Prostate gland (tissue), 2 donors: ENCODE measurements around the gene ATP12A. TPM values are rescaled to one million over a fixed set of nuclear protein-coding genes. Genes with fewer than 3 reads are reported as not detected.
"Not testable (repeated sequence)": the region's sequence is repeated elsewhere in the genome, so short reads cannot be mapped to it uniquely, and the experiment has no call there.

Source experiments
- DNase-seq: peaks from one replicate; pipeline ENCODE4 v3.0.0-alpha.2; 2019; ENCODE audit warnings: low spot score
- H3K27ac ChIP-seq, 2 donors: fragments of 200-600 bp; sonication (generic); 2 replicates each; pipeline ENCODE4 v1.5.1; 2017 to 2019
- H3K27me3 ChIP-seq: fragments of 200-600 bp; sonication (generic); replicated peaks from 2 replicates; pipeline ENCODE4 v1.5.1; 2019; ENCODE audit not compliant: insufficient read depth
- H3K36me3 ChIP-seq, 2 donors: fragments of 200-600 bp; sonication (generic); 1 replicate in 1 of 2; 2 replicates in 1 of 2; pipeline versions ENCODE4 v1.5.1 to v1.8.1; 2017 to 2019
- H3K4me1 ChIP-seq: fragments of 200-600 bp; sonication (generic); replicated peaks from 2 replicates; pipeline ENCODE4 v1.5.1; 2019
- H3K4me3 ChIP-seq, 2 donors: fragments of 200-600 bp; sonication (generic); 2 replicates each; pipeline ENCODE4 v1.5.1; 2017 to 2019
- H3K9me3 ChIP-seq: fragments of 200-600 bp; sonication (generic); 2 replicates; pipeline ENCODE4 v1.5.1; 2017
- POLR2A ChIP-seq: fragments of 450-650 bp; IDR thresholded peaks from one replicate; pipeline ENCODE4 v1.6.1; 2016; ENCODE audit warnings: antibody characterized with exemption, mild to moderate bottlenecking
- POLR2AphosphoS5 ChIP-seq: sonication (generic); formaldehyde crosslinking; IDR thresholded peaks from one replicate; pipeline ENCODE4 v1.6.1; 2017; ENCODE audit warnings: antibody characterized with exemption
- WGBS: methylation state at CpG from one replicate; pipeline ENCODE4 v1.1.5; 2018; 5-methylcytosine and 5-hydroxymethylcytosine counted together
- intact Hi-C: fragments of 100-400 bp; cut with DNase I; formaldehyde crosslinking; loops from one replicate; pipeline ENCODE4 v1.14.2; 2022
- total RNA-seq, 2 donors: library from RNA; depleted of rRNA; stranded (reverse); fragments of >200 nt; gene quantifications; one replicate each; pipeline ENCODE4 v1.1.0, GENCODE V29; 2016
- TF ChIP-seq, protein P1 (sequence below), 4 experiments: fragments of 200-600 bp in 2 of 4; fragments of 450-650 bp in 2 of 4; sonication (generic) in 2 of 4; IDR thresholded peaks; 1 replicate in 3 of 4; 2 replicates in 1 of 4; pipeline ENCODE4 v1.5.1; 2016 to 2019; ENCODE audit warnings: antibody characterized with exemption in 4 of 4, mild to moderate bottlenecking in 2 of 4, moderate library complexity in 2 of 4

The ATP12A gene
- total RNA-seq, 2 donors from 2014 or later, result 0.09 to 0.91 TPM

DNA sequence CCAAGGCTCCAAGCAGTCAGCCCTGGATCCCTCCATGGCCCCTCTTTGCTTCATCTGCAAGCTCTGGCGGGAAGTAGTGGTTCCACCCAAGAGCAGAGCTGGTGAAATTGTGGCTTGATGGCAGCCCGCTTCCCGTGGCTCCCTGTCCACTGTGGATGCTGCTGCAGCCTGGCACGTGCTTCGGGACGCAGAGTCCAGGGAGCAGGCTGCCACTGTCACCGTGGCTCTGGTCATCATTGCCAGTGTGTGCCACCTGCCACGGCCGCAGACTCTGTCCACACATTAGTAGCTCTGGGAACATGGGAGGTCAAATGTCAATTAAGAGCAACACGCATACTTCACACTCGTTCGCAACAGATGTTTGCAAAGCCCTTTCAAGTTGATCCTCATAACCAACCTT, 43.0 kb downstream of the ATP12A start:
- Histone ChIP-seq H3K27ac (no peak overlapping the region), H3K27me3 (no peaks in the 10 kb centered on the region), H3K4me1 (no peaks in the 10 kb centered on the region), H3K9me3 (no peaks in the 10 kb centered on the region), H3K4me3 (no peak overlapping the region), H3K36me3 (no peaks in the 10 kb centered on the region)
- WGBS, result 85% methylated on average over 12 of the region's 12 CpGs
- no peak for DNase-seq
- intact Hi-C loops, result no loop called here
- TF ChIP-seq POLR2AphosphoS5, result no peak
- no peak for TF ChIP-seq POLR2A
- TF ChIP-seq, protein P1, sequence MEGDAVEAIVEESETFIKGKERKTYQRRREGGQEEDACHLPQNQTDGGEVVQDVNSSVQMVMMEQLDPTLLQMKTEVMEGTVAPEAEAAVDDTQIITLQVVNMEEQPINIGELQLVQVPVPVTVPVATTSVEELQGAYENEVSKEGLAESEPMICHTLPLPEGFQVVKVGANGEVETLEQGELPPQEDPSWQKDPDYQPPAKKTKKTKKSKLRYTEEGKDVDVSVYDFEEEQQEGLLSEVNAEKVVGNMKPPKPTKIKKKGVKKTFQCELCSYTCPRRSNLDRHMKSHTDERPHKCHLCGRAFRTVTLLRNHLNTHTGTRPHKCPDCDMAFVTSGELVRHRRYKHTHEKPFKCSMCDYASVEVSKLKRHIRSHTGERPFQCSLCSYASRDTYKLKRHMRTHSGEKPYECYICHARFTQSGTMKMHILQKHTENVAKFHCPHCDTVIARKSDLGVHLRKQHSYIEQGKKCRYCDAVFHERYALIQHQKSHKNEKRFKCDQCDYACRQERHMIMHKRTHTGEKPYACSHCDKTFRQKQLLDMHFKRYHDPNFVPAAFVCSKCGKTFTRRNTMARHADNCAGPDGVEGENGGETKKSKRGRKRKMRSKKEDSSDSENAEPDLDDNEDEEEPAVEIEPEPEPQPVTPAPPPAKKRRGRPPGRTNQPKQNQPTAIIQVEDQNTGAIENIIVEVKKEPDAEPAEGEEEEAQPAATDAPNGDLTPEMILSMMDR (IDR thresholded peaks at IDR 0.05), result no peak

DNA sequence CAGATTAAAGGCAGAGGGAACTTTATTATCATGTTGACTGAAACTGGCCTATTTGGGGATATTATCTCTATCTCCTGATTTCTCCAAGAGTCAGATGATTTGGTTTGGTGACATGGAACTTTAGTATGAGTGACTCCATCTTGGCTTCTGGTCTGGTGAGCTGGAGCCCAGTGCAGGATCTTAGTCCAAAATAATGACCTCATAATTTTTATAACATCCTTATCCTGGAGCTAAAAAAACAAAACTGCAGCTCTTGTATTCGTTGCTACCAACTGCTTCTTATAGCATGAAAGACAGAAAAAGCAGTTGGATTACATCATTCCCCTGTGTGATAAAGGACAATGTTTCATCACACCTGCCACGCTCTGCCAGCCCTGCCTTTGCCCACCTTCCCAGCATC, 44.5 kb downstream of the ATP12A start:
- intact Hi-C loops, result no loop called here
- WGBS, result 27% methylated on average over 2 of the region's 2 CpGs
- DNase-seq, result no peak

DNA sequence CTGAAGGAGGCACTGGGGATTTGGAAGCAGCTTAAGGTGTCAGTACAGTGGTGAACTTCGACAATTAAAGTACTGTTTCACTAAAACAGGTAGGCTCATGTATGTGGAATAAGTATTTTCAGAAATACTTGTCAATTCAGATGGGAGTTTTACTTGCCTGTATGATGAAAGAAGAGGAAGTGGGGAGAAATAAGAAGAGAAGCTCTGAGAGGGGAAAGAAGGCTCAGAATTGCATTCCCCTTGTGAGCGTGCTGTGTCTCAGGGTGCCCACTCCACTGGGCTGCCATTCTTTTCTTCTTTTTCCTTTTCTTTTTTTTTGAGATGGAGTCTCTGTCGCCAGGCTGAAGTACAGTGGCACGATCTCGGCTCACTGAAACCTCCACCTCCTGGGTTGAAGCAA, 45.2 kb downstream of the ATP12A start:
- WGBS, result 90% methylated on average over 5 of the region's 5 CpGs

More for the DNA sequence above, 44.5 kb downstream of the ATP12A start:
- Histone ChIP-seq H3K27ac (no peak overlapping the region), H3K4me3 (no peak overlapping the region), H3K36me3 (no peaks in the 10 kb centered on the region), H3K4me1 (no peaks in the 10 kb centered on the region), H3K27me3 (no peaks in the 10 kb centered on the region), H3K9me3 (no peaks in the 10 kb centered on the region)
- TF ChIP-seq POLR2A (no peak), POLR2AphosphoS5 (peak; percentile 11)

DNA sequence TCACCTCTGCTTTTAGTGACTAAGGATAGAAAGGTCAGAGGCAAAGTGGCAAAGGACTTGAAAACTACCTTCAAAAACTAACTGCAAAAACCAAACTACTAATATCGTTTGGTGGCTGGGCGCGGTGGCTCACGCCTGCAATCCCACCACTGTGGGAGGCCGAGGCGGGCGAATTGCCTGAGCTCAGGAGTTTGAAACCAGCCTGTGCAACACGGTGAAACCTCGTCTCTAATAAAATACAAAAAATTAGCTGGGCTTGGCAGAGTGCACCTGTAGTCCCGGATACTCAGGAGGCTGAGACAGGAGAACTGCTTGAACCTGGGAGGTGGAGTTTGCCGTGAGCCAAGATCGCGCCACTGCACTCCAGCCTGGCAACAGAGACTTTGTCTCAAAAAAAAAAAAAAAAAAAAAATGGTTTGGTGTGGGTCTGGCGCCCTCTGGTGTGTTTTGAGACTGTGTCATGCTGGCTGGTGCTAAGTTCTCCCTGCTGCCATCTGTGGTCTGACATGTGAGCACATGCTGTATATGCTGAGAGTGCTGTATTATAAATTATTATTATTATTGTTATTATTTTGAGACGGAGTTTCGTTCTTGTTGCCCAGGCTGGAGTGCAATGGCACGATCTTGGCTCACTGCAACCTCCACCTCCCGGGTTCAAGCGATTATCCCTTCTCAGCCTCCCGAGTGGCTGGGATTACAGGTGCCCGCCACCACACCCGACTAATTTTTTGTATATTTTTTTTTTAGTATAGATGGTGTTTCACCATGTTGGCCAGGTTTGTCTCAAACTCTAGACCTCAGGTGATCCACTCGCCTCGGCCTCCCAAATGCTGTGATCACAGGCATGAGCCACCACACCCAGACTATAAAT, 47.8 kb downstream of the ATP12A start:
- 62% methylated on average over 24 of the region's 24 CpGs for WGBS
- TF ChIP-seq POLR2A (no peak), POLR2AphosphoS5 (peak; percentile 7)
- TF ChIP-seq, protein P1 (IDR thresholded peaks at IDR 0.05), result peak in 3 of 4 experiments; percentile 52 to 71 (median 59)
- no peaks in the 10 kb centered on the region for H3K27me3 ChIP-seq
- DNase-seq, result peak; percentile 40
- H3K4me3 ChIP-seq, result no peak overlapping the region
- H3K4me1 ChIP-seq, result no peaks in the 10 kb centered on the region
- H3K36me3 ChIP-seq, result no peaks in the 10 kb centered on the region
- H3K9me3 ChIP-seq, result no peaks in the 10 kb centered on the region
- no peak overlapping the region for H3K27ac ChIP-seq
- intact Hi-C loops, result no loop called here

More for the DNA sequence above, 45.2 kb downstream of the ATP12A start:
- H3K36me3 ChIP-seq, result no peaks in the 10 kb centered on the region
- intact Hi-C loops, result no loop called here
- H3K9me3 ChIP-seq, result no peaks in the 10 kb centered on the region
- H3K27me3 ChIP-seq, result no peaks in the 10 kb centered on the region
- TF ChIP-seq POLR2A (no peak), POLR2AphosphoS5 (no peak)
- TF ChIP-seq, protein P1 (IDR thresholded peaks at IDR 0.05), result no peak
- H3K4me1 ChIP-seq, result no peaks in the 10 kb centered on the region
- H3K4me3 ChIP-seq, result no peak overlapping the region
- DNase-seq, result no peak
- H3K27ac ChIP-seq, result no peak overlapping the region

DNA sequence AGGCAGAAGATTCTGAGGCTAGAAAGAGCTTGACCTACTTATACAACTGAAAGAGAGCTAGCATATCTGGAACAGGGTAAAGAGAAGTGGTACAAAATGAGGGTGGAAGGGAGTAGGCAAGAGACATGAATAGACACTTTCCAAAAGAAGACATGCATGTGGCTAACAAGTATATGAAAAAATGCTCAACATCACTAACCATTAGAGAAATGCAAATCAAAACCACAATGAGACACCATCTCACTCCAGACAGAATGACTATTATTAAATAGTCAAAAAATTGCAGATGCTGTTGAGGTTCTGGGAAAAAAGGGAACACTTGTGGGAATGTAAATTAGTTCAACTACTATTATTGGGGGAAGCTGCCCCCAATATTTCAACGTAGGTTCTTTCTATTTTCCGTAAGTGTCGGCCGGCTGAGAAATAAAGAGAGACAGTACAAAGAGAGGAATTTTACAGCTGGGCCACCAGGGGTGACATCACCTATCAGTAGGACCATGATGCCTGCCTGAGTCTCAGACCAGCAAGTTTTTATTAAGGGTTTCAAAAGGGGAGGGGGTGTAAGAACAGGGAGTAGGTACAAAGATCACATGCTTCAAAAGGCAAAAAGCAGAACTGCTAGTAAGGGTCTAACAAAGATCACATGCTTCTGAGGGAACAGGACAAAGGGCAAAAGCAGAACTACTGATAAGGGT, 50.8 kb downstream of the ATP12A start:
- H3K9me3 ChIP-seq, H3K4me1 ChIP-seq, H3K27me3 ChIP-seq, H3K27ac ChIP-seq, DNase-seq, intact Hi-C loops, H3K36me3 ChIP-seq, H3K4me3 ChIP-seq: not testable (repeated sequence)
- 91% methylated on average over 4 of the region's 4 CpGs for WGBS
